VCaP (cell line): ENCODE data around the gene CTNNA3.

Experiments
- H3K27ac ChIP-seq: fragments of 450-650 bp; 2 replicates; pipeline ENCODE4 v1.5.1; 2017
- CTCF ChIP-seq: fragments of 450-650 bp; conservative IDR thresholded peaks from 2 replicates; pipeline ENCODE4 v1.5.1; 2017; ENCODE audit warnings: mild to moderate bottlenecking, moderate library complexity

Gene CTNNA3

GRCh38 chr10:66284621-66285020 lies 1411.4 kb downstream of the CTNNA3 start:
- TF ChIP-seq CTCF, result no peak
- H3K27ac ChIP-seq, result no peak overlapping the region

GRCh38 chr10:66283874-66284464 lies 1412.0 kb downstream of the CTNNA3 start:
- TF ChIP-seq CTCF, result no peak
- no peak overlapping the region for H3K27ac ChIP-seq

DNA sequence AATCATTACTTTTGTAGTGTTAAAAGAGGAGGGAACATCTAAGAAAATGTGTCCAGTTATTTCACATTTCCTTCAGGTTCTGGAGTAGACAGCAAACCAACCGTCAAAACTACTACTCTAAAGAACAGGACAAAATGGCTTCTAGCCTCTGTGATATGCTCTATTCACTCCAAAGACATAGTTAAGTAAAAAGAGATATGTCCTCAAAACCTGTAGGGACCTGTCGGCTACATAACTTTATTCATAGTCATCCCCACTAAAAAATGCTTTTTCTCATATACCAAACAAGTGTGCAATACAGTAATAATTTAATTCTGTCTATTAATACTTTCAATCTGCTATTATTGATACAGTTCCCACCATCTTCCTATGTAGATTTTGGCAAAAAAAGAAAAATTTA lies 1412.9 kb downstream of the CTNNA3 start:
- no peak for TF ChIP-seq CTCF
- no peak overlapping the region for H3K27ac ChIP-seq

DNA sequence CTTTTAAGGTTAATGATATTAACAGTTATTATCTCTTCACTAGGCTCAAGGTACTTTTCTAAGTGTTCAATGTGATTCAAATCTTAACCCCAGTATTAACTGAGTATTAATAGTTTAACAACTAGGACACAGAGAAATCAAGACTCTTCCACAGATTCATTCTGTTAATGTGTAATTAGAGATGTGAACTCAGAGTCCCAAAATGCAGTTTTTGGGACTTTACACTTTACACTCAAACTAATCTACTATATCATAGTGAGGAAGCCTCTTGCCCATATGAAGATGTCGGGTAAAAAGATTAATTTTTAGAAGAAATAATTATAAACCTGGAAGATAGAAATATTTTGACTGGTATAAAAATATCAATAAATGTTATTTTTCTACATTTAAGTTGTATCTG lies 1414.7 kb downstream of the CTNNA3 start:
- no peak overlapping the region for H3K27ac ChIP-seq
- no peak for TF ChIP-seq CTCF

- H3K27ac ChIP-seq, result no peak overlapping the region
- no peak; the same call in 1 of the 2 replicates for TF ChIP-seq CTCF
Observed at GRCh38 chr10:66277481-66277880, 1418.5 kb downstream of the CTNNA3 start.

GRCh38 chr10:66273966-66274519 lies 1422.0 kb downstream of the CTNNA3 start:
- TF ChIP-seq CTCF, result no peak
- no peak overlapping the region for H3K27ac ChIP-seq

DNA sequence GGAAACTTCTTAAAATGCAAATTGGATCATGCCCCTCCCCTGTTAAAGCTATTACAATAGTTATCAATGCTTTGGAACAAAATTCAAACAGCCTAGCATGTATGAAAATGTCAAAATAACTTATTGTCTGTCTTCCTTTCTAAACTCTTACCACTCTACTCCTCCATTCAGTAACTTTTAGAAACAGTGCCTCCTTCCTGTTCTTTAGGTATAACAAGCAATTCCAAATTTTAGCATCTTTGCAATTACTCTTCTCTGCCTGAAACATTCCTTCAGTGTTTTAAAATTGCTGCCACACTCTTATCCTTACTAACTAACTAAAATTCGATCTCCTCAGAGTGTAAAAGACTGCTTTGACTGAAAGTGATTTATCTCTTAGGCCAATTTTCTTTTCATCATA lies 1430.6 kb downstream of the CTNNA3 start:
- H3K27ac ChIP-seq, result no peak overlapping the region
- no peak for TF ChIP-seq CTCF
